AG08396 (cell line): ENCODE measurements around the gene YIPF3.
"Not testable (repeated sequence)": the region's sequence is repeated elsewhere in the genome, so short reads cannot be mapped to it uniquely, and the experiment has no call there.

ENCODE experiments used
- DNase-seq: peaks from one replicate; pipeline ENCODE4 v3.0.0; 2012; ENCODE audit warnings: low spot score, mixed read lengths

Gene YIPF3

DNA sequence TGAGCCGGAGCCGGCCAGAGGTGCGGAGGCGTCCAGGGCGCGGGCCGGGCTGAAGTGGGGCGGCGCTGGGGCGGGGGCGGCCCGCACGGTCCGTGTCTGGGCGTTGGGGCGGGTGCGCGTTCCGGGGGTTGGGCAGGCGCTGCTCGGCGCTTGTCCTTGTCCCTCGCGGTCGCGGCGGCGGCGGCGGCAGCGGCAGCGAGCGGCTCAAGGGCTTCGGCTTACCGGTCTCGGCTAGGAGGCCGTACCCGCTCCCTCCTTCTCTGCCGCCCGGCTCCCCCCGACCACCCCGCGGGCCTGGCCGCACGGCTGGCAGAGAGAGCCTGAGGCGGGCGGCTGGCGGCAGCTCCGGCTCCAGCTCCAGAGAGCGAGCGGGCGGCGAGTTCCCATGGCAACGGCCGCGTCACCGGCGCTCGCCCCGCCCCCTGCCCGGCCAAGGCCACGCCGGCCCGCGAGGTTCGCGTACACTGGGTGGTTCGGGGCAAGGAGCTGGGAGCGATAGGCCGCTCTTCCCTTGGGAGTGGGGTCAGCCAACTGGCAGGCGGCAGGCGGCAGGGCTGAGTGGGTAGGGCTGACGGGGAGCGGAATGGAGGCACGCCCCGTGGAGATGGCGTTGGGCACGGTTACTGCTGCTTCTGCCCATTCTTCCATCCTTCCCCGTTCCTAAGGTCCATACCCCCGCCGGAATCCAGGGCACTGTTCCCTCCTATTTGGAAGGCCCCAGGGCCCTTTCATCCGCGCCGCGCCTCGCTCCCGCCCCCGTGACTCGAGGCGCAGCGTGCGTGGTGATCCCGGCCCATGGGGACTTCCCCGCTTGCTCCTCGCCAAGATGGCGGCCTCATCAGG is 6.5 kb downstream of the YIPF3 start, which contains the start of gene LRRC73:
TSS of gene LRRC73 (minus strand) at position 363 of the 843 bp plus-strand sequence. CDS start 561 bp downstream, outside the sequence.
- peak; percentile 92 for DNase-seq

DNA sequence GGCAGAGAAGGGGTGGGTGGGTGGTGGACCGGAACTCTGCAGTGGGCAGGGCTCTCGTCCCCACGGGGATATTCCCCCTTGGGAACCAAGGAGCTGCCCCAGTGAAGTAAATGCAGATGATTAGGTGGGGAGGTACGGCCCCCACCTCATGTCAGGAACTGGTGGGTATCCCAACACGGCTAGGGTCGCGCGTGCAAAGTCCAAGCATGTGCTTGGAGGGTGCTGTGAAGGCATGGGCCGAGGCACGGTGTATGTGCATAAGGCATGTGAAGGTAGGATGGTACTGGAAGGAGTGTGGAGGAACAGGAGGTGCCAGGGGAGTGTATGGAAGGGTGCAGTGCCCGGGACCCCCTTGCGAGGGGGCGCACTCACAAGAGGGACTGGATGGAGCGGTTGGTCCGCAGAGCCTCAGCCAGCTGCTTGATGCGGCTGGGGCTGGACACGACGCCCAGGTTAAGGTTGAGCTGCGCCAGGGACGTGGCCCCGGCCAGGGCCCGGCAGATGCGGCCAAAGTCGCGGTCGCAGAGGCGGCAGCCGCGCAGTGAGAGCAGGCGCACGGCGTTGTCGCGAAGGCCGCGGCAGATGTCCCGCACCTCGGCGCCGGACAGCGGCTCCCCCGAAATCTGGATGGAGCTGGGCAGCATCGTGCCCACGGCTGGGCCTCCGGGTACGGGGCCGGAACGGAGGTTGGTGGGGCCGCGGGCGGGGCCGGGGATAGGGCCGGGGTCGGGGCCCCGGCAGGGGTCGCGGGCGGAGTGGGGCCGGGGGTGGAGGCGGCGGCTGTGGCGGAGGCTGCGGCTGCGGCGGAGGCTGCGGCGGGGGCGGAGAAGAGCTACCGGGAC is 7.4 kb downstream of the YIPF3 start:
- peak; percentile 23 for DNase-seq

DNA sequence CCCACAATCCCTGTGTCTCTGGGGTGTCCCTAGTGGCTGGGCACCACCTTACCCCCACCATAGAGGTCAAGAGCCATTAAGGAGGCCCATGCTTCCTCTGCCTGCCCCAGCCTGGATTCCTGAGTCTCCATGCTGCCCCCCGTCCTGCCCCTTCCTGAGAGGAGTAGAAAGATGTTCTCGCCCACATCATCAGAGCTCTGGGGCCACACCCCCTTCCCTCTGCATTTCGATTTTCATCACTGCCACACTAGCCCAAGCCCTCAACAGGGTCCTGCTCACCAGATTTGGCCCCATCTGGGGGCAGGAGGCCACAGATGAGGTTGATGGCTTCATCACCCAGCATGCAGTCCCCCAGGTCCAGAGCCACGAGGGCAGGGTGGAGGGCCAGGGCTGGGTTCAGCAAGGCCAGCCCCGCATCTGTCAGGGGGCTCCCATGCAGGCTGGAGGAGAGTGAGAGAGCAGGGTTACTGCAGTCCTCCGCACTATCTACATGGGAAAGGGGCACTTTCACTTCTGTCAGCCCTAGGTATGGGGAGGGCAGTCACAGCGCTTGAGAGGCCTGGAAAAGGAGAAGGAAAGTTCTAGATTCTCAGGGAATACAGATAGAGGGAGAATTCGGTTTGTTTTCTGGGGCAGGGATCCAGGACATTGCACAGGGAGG is 8.1 kb downstream of the YIPF3 start:
- no peak for DNase-seq

DNA sequence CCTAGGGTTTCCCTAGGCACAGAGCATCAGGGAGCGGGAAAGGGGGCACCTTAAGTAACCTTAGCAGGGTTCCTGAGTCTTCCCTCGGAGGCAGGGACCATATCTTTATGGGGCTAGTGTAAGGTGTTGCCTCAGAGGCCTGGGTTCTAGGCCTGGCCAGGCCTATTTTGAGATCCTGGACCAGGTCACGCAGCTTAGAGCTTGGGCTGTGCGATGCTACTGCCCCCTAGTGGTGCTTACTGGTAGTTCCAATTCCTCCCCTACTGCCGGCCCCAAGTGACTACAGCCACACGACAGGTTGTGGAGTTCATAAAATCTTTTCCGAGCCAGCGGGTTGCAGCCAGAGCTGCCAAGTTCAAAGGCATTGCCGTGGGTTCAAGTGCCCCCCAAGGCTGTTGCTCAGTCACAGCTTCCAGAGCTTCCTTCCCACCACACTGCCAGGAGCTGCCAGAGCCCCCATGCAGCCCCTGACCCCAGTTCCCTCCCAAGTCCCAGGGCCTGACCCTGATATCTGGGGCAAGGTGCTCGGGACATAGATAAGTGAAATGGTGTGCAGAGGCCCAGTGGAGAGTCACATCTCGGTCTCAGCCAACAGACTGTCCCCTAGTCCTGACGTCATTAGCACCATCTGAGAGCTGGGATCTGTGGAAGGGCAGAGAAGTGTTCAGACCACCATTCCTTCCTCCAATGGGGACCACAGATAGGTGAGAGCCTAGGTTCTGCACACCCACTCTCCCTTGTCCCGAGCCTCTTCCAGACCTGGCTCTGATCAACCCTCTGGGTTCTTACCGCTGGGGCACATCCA is 9.9 kb downstream of the YIPF3 start:
- DNase-seq: peak; percentile 87

DNA sequence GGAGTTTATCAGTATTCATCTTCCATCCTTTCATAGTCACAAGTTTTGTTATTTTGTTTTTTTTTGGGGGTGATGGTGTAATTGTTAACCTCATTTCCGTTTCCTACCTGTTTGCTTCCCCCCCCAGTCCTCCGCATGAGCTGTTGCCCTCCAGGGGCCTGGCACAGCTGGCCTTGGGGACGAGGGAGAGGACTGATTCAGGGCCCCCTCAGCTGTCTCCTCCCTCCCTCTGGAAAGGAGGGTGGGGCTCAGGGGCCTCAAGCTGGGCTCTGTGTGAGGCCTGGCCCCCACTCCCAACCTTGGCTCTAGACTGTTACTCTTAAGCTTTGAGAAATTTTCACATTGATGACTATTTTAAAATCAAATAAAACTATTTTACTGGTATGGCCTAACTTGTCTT is 10.6 kb downstream of the YIPF3 start:
- DNase-seq: no peak

DNA sequence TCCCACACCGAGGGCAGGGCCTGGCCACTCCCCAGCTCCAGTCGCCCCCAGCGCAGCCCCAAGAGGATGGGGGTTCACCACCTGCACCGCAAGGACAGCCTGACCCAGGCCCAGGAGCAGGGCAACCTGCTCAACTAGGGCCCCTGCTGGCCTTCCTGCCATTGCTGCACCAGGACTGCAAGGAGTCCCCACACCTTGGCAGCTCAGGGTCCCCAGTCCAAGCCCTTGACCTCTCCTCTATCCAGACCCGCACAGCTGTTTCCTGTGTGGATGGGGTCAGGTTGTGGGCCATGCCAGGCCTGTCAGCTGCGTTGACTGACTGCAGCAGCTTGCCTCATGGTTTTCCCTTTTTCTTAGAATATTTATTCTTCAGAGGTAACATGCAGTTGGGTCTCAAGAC is 11.0 kb downstream of the YIPF3 start:
- DNase-seq: no peak

DNA sequence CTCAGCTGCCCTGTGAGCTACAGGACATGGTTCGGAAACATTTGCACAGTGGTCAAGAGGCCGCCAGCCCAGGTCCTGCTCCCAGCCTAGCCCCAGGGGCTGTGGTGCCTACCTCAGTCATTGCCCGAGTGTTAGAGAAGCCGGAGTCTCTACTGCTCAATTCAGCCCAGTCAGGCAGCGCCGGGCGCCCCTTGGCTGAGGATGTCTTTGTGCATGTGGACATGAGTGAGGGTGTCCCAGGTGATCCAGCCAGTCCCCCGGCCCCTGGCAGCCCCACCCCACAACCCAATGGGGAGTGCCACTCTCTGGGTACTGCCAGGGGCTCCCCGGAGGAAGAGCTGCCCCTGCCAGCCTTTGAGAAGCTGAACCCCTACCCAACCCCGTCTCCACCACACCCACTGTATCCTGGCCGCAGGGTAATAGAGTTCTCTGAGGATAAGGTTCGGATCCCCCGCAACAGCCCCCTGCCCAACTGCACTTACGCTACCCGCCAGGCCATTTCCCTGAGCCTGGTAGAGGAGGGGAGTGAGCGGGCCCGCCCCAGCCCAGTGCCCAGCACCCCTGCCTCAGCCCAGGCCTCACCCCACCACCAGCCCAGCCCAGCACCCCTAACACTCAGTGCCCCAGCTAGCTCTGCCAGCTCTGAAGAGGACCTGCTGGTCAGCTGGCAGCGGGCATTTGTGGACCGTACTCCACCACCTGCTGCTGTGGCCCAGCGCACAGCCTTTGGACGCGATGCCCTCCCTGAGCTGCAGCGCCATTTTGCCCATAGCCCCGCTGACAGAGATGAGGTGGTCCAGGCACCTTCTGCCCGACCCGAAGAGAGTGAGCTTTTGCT is 11.8 kb downstream of the YIPF3 start:
- no peak for DNase-seq

DNA sequence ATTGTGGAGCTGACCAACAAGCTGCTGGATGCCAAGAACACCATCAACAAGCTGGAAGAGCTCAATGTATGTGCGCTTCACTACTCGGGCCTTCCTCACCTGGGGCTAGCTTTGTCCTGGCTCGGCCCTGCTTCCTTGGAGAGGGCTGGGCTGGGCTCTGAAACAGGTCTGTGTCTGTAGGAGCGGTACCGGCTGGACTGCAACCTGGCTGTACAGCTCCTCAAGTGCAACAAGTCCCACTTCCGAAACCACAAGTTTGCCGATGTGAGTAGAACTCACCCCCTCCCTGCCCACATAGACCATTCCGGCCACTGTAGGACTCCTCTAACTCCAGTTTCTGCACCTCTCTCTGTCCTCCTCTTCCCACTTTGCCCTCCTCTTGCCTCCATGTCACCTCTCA is 13.3 kb downstream of the YIPF3 start:
- DNase-seq: no peak

DNA sequence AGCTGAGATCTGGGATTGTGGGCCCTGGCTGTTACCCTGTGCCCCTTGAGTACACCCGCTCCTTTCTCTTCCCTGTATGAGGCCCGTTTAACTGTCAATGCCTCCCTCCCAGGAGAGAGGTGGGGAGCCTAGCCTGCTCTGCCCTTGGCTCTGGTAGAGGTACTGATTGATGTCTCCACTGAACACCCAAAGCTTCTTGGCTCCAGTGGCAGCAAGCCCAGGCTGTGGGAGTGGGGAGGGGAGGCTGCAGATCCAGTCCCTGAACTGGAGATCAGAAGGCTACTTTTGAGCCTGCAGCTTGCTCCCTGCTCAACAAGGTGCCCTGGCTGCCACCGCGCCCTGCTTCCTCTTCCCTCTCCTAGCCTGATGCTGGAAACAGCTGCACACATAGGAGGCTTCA is 14.1 kb downstream of the YIPF3 start:
- DNase-seq: no peak

DNA sequence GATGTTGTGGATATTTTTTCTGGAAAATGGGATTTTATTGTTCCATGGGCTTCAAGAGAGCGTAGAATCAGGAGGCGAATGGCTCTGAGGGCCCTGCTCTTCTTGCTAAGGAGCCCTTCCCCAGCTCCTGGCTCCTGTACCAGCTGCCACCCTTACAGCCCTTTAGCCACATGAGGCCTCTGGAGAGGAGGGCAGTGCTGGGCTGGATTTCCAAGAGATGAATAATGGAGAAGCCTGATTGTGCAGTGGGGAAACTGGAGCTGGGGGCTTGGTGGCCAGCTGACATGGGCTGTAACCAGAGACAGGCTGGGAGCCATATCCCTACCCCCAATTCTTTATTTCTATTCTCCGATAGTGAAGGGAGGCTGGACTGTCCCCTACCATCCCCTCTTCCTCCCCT is 15.8 kb downstream of the YIPF3 start:
- DNase-seq: no peak

DNA sequence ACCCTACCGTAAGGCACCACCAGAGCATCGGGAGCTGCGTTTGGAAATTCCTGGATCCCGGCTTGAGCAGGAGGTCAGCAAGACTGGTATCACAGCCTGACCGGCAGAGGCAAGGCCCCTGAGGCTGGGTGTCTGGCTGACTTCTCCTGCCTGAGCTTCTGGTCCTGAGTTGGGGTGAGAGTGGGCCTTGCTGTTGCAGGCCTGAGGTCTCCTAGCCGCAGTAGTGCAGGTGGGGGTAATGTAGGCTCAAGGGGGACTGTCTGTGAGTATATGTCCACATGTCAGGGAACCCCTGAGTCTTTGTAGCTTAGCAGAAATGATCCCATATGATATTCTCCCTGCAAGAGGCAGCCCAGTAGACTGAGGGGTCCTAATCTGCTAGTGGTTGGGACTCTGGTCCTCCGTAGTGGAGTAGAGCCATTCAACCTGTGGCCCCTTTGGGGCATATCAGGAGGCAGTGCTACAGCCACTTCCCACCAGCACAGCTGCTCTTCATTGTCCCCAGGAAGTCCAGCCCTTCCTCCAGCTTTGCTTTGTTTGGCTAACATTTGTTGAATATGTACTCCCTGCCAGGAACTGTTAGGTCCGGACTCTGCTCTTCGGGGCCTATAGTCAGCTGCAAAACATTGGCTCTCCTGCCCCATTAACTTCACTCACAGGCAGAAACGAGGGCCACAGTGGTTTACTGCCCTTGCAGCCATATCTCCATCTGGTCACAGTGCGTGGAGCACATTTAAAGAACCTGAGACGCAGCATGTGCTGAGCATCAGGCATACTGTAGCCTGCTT is 17.5 kb downstream of the YIPF3 start:
- DNase-seq: no peak

DNA sequence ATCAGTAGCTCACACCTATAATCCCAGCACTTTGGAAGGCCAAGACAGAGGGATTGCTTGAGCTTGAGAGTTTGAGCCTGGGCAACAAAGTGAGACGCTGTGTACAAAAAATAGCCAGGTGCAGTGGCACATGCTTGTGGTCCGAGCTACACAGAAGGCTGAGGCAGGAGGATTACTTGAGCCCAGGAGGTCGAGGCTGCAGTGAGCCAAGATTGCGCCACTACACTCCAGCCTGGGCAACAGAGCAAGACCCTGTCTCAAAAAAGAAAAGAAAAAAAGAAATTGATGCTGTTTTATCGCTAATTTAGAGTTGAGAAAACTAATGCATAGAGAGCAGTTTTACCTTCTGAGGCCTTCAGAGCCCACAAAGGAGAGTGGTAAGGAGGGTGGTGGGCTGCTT is 18.4 kb downstream of the YIPF3 start:
- not testable (repeated sequence) for DNase-seq

DNA sequence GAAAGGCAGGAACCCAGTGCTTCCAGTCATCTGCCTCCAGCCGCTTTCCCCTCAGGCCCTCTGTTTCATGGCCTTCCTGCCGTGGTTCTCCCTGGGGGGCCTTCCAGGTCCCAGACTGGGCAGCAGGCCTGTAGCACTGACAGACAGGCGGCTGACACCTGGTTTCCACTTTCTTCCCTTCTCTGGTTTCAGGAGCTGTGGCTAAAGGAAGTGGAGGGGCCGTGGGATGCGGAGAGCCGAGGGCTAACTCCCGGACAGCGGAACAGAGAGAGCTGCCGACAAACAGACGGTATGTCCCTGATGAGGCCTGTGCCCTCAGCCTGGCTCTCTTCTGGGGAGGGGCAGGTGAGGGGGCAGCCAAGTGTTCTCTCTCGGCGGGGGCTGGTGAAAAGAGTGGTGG is 19.0 kb downstream of the YIPF3 start:
- DNase-seq: no peak

DNA sequence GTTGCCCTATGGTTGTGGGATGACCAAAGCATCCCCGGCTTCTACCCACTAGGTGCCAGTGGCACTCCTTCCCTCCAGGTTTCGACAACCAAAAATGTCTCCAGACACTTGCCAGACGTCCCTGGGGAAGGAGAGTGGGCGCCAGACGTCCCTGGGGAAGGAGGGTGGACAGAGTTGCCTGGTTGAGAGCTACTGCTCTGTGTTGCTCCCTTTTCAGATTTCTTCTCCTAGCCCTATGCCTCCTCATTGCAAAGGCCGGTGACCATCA is 19.7 kb downstream of the YIPF3 start:
- no peak for DNase-seq

DNA sequence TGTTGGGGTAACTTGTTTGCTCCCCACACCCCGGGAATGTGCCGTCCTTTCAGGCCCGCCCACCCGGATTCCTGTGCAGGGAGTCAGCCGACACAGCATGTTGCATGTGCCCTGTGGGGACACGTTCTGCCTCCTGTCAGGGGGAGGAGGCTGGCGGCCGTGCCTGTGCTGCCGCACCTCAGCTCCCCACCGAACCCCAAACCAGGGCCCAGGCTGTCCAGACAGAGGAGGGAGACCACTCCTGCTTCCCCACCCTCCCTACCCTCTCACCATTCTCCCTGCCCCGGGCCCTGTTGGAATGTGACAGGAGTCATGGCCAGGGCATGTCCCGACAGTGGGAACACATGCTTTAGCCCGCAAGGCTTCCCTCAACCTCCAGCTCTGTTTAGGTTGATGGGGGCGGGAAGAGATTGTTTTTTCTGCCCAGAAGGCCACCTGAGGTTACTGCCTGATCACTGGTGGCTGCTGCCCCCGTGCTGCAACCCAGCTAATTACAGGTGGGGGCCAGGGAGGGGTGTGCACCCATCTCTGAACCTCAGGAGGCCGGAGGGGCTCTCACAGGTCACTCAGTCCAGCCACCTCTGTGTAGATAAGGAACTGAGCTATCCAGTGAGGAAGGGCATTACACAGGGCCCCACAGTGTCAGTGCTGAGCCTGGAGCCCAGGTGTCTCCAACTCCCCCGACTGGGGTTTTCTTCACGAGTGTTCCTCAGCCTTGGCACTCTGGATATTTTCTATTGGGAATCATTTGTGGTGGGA is 20.2 kb downstream of the YIPF3 start:
- DNase-seq: peak; percentile 79

DNA sequence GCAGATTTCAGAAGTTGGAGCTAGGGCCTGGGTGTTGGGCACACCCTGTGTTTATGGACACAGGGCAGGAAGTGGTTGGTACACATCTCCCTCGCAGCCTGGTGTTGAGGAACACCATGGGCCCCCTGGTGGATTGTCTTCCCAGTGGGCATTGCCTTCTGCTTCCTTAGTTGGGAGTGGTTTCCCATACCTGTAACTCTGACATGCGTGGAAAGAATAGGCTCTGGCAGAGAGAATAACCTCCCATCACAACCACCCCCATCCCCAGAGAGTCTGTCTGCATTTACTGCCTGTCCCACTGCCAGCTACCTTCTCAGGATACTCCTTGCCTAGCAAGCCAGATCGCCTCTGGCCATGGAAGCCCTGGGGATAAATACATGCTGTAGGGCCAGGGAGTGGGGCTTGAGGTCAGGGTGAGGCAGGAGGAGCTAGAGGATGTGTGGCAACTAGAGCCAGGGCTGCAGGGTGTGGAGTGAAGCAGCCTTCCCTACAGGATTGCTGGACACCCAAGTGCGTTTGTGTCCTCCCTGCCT is 21.3 kb downstream of the YIPF3 start:
- peak; percentile 27 for DNase-seq

DNA sequence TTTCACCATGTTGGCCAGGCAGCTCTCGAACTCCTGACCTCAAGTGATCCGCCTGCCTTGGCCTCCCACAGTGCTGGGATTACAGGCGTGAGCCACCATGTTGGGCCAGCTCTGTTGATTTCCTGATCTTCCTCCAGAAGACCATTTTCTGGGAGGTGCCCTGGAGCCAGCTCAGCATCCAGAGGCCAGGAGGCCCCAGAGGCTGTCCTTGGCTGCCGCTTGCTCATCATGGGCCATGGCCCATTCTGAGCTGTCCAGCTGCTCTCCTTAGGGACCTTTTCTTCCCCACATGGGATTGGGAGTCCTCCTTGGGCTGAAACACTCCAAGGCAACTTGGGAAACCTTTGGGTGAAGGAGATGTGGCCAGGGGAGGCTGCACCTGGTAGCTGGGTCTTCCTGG is 22.0 kb downstream of the YIPF3 start:
- no peak for DNase-seq

DNA sequence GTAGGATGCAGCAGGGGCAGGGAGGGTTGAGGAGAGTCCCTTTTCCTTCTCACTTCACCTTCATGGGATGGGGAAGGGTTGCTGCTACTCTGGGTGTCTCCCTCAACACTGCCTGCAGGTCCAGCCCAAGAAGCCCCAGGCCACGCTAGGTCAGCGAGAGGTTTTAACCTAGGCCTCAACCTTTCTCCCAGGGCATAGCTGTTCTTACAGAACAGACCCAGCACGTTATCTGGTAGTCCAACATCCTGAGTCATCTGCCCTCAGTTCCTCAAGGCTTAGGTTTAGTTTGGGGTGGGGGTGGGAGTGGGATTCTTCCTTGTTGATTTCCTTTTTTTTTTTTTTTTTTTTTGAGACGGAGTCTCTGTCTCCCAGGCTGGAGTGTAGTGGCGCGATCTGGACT is 22.4 kb downstream of the YIPF3 start:
- no peak for DNase-seq

DNA sequence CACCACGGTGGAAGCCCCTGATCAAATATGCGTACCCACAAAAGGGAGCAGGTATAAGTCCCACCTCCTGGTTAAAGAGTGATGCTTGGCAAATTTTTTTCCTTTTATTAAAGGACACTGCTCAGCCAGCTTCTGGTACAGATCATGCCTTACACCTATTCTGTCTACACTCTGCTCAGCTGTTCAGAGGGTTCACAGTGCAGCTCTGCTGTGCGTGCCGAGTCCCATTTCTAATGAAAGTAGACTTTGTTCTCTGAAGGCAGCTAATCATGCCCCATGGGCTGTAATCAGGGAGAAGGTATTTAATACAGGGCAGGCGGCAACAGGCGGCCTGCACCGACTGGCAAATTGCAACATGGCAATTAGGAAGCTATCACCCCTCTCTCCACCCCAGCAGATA is 22.9 kb downstream of the YIPF3 start:
- DNase-seq: no peak
